Stimulated activated CD4-positive, alpha-beta T cell treated with anti-CD3 and anti-CD28 coated beads, Interleukin-2, amount 100 ng/mL, for 4 hours (primary cell): ENCODE measurements around the gene IQGAP3.
A peak's percentile ranks its signal among the peaks of the same experiment; 100 is the strongest.

Source experiments
- DNase-seq: peaks from one replicate; pipeline ENCODE4 v3.0.0-alpha.2; 2020; ENCODE audit warnings: low read depth

IQGAP3 gene

DNA sequence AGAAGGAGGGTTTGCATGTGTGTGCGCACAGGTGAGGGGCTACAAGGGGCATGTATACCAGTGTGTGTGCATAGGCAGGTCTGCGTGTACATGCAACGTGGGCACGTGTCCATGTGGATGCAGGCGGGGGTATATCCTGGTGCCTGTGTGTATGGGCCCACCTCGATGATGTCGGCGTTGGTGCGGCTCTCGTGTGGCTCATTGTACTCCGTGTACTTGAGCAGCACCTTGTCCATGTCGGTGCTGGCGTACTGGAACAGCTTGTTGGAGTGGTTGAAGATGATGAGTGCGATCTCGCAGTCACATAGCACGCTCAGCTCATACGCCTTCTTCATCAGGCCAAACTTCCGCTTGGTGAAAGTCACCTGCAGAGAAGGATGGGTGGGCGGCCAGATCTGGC is 90.1 kb downstream of the IQGAP3 start:
- DNase-seq, result no peak

DNA sequence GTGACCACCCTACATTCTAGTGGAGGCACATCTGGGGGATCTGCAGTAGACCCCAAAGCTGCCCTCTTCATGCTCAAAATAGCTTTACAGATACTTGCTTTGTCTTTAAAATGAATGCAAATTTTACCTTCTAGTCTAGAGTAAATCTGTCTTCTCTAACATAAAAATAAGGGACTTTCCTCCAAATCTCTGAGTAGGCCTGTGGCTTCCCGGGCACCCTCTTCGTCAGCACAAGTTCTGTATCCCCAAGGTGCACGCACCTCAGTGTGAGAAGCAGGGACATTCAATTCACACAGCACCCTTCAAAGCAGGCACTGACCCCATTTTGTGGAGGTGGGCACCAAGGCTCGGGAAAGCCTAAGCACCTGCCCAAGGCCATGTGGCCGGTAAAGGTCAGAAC is 90.8 kb downstream of the IQGAP3 start:
- DNase-seq, result no peak

DNA sequence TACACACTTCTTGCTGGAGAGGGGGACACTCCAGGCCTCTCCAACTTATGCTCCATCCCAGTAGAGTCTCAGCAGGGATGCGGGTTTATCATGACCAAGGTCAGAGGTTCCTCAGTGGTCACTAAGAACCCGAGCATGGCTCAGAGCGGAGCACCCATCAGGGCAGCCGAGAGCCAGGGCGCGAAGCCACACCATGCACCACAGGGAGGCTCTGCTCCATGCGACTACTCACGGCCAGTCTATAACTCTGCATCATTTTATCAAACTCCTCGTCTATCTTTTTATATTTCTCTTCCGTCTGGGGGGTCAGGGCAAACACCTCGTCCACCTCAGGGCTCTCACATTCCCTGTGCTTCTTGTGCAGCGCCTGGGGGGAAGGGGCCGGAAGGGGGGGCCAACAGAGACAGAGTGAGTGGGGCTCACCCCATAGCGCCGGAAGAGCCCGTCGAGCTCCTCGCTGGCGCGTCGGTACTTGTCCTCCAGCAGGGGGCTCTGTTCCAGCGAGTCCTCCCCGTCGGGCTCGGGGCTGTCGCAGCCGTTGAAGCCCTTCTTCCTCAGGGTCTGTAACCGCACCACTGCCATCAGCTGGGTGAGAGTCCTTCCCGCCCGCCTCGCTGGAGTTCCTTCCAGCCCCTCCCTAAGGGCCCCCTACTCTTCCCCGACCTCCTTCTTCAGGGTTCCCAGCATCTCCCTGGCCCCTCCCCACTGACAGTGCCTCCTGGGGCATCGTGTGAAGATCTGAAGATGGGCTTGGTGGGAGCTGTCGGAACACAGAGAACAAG is 91.8 kb downstream of the IQGAP3 start:
- peak; percentile 72 for DNase-seq

DNA sequence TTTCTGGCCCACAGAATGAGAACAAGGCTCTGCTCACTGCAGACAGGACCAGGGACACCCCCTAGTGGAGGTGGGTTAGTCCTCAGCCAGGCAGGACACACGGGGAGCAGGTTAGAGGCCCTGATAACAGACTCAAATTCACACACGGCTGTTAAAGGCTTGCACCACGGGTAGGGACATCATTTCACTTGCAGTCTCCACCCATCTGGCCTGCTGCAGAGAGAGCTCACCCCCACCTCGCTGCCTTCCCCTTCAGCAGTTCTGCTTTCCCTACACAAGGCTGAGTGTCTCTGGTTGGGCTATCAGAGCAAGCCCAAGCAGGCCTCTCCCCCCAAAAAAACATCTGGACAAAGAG is 92.4 kb downstream of the IQGAP3 start:
- no peak for DNase-seq

DNA sequence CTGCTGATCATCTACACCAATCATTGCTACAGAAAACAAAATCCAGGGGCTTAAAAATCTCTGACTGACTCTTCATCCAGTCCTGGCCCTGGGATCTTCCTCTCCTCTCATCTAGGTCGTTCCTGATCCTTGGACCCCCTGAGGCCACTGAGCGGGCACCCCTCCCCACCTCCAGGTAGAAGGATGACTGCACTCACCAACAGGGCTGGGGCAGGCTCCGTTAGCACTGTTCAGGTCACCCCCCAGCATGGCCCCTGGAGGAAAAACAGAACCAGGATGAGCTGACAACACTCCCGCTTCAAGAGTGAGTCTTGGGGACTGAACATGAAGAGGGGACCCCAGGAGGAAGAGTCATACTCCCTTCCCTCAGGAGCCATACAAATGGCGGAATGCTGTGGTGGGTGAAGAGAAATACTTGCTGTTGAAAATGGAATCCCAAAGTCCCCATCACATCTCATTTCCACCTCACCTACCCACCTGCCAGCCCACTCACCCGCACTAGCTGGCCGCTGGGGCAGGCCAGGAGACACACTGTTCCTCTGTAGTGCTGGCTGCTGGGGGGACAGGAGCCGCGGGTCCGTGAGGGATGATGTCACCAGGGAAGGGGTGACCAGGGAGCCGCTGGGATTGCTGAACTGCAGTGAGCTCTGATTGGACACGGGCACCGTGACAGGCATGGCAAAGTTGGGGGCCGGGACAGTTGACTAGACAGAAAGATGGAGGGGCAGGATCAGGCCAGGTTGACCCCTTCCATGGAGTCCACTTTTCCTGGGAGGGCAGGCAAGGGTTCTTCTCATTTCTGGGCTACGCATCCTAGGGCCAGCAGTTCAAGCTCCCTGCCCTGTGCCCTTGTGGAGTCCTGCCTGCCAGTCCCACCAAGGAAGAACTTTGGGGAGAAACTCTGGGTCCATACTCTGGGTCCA is 93.0 kb downstream of the IQGAP3 start:
- no peak for DNase-seq

DNA sequence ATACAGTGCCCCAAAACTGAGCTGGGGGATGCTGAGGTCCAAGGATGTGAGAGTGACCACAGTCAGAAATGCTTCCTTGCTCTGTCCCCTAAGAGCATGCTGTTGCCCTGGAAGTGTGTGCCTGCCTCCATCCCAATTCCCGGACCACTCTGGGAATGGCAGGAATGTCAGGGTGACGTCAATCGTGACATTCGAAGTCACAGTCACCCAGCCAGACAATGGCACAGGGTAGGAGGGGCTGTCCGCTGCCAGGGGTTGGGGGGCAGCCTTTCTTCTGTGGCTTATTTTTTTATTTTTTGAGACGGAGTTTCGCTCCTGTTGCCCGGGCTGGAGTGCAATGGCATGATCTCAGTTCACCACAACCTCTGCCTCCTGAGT is 94.1 kb downstream of the IQGAP3 start:
- no peak for DNase-seq

DNA sequence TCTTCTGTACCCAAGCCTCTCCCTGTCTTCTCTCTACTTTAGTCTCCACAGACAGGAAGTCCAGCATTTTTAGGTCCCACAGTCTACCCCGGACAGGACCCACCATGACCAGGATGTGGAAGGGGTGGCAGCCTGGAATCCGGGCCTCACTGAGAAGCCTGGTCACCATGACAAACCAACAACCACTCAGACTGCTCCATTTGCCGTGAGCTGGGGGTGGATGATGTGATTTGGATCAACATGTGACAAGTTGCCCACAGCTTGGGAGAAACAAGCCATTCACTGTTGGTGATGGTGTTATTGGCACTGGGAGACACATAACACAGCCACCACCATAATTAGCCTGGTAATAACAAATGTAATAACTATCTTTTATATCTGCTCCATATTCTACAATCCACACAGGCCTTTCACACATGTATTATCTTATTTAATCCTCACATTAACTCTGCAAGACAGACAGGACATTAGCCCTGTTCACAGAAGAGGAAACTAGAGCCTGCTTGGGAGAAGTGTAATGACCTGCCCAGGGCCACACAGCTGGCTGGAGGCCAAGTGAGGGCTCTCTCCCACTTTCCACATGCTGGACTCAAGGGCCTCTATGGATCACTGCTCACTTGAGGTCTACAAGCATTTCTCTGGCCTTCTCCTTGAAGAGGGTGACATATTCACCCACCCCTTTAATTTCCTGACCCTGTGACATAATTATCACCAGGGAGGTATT is 94.7 kb downstream of the IQGAP3 start:
- DNase-seq, result no peak

DNA sequence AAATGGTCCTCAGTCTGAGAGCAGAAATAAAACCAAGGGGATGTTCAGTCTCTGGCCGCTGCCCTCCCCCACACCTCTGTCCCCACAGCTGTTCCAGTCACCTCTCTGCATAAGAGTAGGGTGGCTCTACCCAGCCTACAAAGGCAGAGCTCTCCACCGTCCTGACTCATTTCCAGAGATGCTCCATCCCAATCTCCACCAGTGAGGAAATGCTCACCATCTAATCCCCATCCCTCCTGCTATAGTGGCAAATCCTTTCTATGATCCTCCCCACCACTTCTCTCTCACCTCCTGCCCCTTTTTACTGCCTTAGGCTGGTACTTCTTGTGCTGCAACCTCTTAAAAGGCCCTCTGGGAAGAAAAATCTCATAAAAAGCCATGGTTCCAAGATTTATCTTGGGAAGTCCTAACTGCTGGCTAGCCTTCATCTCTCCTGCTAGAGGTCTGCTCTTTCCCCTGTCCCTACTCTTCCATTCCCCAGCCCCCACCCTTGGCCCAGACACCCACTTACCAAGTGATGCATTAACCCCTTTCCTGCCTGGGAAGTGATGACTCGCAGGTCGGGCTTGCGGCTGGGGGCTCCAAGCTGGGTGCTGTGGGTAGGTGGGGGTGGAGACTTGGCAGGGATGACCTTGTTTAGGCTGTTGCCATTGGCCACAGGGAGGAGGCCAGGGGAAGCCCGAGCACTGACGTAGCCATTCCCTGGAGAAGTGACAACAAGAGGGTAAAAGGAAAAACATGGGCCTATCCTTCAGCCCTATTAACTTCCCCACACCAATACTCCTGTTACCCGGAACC is 95.7 kb downstream of the IQGAP3 start:
- DNase-seq, result no peak

DNA sequence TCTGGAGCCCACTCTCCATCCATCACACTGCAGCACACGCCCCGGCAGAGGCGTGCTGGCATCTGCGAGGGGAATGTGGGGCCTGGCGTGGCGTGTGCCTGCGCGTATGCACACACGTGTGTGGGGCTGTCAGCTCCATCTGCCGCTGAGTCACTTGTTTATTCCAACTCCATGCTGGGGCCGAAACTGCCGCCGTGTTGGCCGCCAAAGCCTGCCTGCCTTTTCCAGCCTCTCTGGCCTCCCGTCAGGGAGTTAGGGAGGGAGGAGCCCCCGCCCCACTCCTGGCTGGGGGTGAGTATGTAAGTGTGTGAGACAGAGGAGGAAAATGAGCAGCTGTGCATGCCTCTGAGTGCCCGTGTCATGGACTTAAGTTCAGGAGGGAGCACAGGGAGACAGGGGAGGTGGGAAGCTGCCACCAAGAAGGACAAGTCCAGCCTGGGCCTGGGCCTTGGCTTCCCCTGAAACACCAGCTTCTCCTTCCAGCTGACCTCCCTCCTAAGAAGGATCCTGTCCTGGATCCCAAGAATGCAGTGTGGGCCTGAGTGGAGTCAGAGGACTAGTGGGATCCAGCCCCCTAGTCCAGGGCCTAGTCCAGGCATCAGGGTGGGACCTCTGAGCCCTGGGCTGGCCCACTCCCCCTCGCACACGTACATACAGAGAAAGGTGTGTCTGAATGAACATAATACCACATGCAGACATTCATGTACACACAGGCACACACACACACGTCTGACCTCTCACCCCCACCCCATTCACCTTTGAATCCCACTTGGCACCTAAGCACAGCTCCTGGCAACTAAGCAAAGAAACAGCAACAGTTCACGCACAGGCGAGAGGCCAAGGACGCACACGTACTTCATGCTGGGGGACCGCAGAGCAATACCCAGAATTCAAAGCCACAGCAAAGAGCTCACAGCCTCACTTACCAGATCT is 96.5 kb downstream of the IQGAP3 start:
- DNase-seq, result no peak
